Measurements from ENCODE around the gene CEND1.

Gene CEND1

GRCh38 chr11:823441-824291 lies 33.8 kb upstream of the CEND1 start:
- TF ChIP-seq TAF1 (IDR thresholded peaks at IDR 0.05; ENCODE audit: borderline replicate concordance, insufficient read depth, low read length) (no peak), REST (IDR thresholded peaks at IDR 0.05; ENCODE audit: insufficient read depth in 1 of 2, low read depth in 2 of 2, low read length in 2 of 2) (no peak), FOXP2 (optimal IDR thresholded peaks at IDR 0.05; ENCODE audit: borderline replicate concordance, extremely low read depth, extremely low read length, insufficient read depth) (no peak), SIN3A (IDR thresholded peaks at IDR 0.05; ENCODE audit: borderline replicate concordance, insufficient read depth, low read length) (no peak), POLR2AphosphoS5 (IDR thresholded peaks at IDR 0.05; ENCODE audit: low read depth, low read length) (no peak)

- TF ChIP-seq REST (IDR thresholded peaks at IDR 0.05; ENCODE audit: insufficient read depth in 1 of 2, low read depth in 2 of 2, low read length in 2 of 2) (no peak), POLR2AphosphoS5 (IDR thresholded peaks at IDR 0.05; ENCODE audit: low read depth, low read length) (no peak), FOXP2 (optimal IDR thresholded peaks at IDR 0.05; ENCODE audit: borderline replicate concordance, extremely low read depth, extremely low read length, insufficient read depth) (no peak), TAF1 (IDR thresholded peaks at IDR 0.05; ENCODE audit: borderline replicate concordance, insufficient read depth, low read length) (no peak), SIN3A (IDR thresholded peaks at IDR 0.05; ENCODE audit: borderline replicate concordance, insufficient read depth, low read length) (no peak)
Observed at GRCh38 chr11:821512-822371, 31.9 kb upstream of the CEND1 start.

- TF ChIP-seq FOXP2 (optimal IDR thresholded peaks at IDR 0.05; ENCODE audit: borderline replicate concordance, extremely low read depth, extremely low read length, insufficient read depth) (no peak), REST (IDR thresholded peaks at IDR 0.05; ENCODE audit: insufficient read depth in 1 of 2, low read depth in 2 of 2, low read length in 2 of 2) (no peak), POLR2AphosphoS5 (IDR thresholded peaks at IDR 0.05; ENCODE audit: low read depth, low read length) (no peak), SIN3A (IDR thresholded peaks at IDR 0.05; ENCODE audit: borderline replicate concordance, insufficient read depth, low read length) (no peak), TAF1 (IDR thresholded peaks at IDR 0.05; ENCODE audit: borderline replicate concordance, insufficient read depth, low read length) (no peak)
Observed at GRCh38 chr11:820655-821511, 31.0 kb upstream of the CEND1 start.

GRCh38 chr11:819943-820649 lies 30.2 kb upstream of the CEND1 start:
- no peak for TF ChIP-seq FOXP2 (optimal IDR thresholded peaks at IDR 0.05; ENCODE audit: borderline replicate concordance, extremely low read depth, extremely low read length, insufficient read depth)
- peak; percentile 75; the same call in 1 of the 2 replicates for TF ChIP-seq SIN3A (IDR thresholded peaks at IDR 0.05; ENCODE audit: borderline replicate concordance, insufficient read depth, low read length)
- TF ChIP-seq TAF1 (IDR thresholded peaks at IDR 0.05; ENCODE audit: borderline replicate concordance, insufficient read depth, low read length) = 0 out of 2 replicates have a peak, but pooled peaks have one; percentile 29

All from PFSK-1 (cell line).